Posterior vena cava (tissue), 2 donors: ENCODE data around the gene CTBP2. TPM values are rescaled to one million over a fixed set of nuclear protein-coding genes. Genes with fewer than 3 reads are reported as not detected.
A peak's percentile ranks its signal among the peaks of the same experiment; 100 is the strongest.

Source experiments
- DNase-seq: peaks from one replicate; pipeline ENCODE4 v3.0.0-alpha.2; 2020; ENCODE audit warnings: low spot score
- intact Hi-C, 2 donors: fragments of 100-400 bp; cut with DNase I; formaldehyde crosslinking; loops; one replicate each; pipeline versions ENCODE4 v1.14.1 to v1.14.2; 2022 to 2023
- total RNA-seq, 2 donors: library from RNA; stranded (reverse); fragmentation: NEBNext Ultra II Directional; extraction: Animal tissue kit (Norgen Biotek cat#: 25700); gene quantifications; one replicate each; pipeline ENCODE4 v1.2.1, GENCODE V29; 2021
- donor health status: DM: yes; HTN: yes; CAD: no.
- donor health status: DM: yes; HTN: yes; CAD: no.

The CTBP2 gene
- total RNA-seq, 2 donors from 2014 or later = 44.4 to 47.3 TPM

DNA sequence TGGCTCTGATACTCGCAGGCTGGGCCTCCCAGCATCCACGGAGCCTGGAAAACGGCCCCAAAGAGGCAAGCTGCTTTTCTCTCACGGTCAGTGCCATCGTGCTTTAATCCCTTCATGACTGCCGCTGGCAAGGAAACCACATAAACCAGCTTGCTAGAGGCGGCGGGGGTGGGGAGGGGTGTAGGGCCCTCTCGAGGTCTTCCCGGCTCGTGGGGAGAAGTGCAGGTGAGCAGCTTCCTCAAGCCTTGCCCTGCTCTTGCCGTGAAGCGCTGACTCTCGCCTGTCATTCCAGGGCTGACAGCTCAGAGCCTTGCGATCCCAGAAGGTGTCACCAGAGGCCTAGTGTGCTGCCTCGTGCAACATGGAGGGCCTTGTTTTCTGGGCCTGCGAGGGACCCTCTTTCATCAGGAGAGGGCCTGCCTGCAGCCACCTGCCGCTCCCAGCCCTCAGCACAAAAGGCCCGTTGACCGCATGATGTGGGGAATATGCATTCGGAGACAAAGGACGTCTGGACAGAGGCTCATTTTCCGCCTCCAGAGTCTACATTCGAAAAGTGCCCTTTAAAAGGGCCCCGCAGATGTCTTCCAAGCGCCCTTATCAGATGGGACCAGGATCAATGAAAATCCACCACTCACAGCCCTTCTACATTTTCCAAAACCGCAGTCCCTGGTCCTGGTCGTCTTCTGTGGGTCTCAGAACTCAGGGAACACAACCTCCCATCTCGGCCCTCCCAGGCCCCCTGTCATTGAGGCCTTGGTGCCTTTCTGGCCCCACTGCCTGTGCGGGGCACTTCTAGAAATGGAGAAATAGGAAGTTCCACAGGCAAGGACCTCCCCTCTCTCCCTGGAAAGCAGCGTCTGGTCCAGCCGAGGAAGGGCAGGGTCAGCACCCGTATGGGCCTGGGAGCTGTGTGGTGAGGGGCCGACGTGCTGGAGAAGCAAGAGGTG, 159.7 kb downstream of the CTBP2 start:
- intact Hi-C loops = loop anchor here in 1 of 2 donors (10.0 kb wide), 1 partner anchor 54 kb away; no protein-coding TSS in a partner anchor
- peak; percentile 73 for DNase-seq

DNA sequence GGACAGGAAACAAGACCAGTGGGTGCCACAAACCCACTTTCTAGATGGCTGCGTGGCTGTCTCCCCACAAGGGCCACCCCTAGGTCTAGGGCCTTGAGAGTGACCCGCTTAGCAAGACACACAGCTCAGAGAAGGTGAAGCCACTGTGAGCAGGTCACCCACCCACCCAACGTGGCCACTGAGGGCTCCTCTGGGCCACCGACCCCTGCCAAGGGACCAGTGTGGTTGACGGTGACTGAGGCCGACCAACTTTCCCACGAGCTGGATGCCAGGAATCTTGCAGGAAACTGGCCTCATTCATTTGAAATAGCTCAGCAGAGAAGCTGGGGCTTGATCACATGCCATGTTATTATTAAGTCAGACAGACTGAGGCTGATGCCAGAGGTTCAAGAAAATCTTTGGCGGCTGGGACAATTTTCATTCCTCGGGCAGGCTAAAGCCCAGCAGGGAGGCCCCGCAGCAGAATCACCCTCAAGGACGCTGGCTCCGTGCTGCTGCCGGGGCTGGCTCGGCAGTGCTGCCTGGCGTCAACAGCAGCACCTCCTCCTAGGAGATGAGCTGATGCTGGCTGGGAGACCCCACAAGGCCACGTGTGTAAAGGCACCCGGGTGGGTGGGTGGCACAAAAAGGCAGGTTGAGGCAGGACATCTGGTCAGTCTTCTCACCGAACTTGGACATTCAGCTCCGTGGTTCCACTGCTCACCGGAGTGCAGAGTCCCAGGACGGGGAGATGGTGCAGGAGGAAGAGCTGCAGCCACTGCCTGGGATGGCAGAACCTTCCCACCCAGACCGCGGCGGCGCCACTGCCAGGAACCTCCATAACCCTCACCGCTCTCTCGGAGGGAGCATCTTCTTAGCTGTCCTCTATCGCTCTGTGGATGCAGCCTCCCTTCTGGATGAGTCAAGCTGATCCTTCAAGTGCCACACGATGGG, 160.7 kb downstream of the CTBP2 start:
- intact Hi-C loops = loop anchor here in 1 of 2 donors (10.0 kb wide), 1 partner anchor 55 kb away; no protein-coding TSS in a partner anchor
- peak; percentile 90 for DNase-seq

DNA sequence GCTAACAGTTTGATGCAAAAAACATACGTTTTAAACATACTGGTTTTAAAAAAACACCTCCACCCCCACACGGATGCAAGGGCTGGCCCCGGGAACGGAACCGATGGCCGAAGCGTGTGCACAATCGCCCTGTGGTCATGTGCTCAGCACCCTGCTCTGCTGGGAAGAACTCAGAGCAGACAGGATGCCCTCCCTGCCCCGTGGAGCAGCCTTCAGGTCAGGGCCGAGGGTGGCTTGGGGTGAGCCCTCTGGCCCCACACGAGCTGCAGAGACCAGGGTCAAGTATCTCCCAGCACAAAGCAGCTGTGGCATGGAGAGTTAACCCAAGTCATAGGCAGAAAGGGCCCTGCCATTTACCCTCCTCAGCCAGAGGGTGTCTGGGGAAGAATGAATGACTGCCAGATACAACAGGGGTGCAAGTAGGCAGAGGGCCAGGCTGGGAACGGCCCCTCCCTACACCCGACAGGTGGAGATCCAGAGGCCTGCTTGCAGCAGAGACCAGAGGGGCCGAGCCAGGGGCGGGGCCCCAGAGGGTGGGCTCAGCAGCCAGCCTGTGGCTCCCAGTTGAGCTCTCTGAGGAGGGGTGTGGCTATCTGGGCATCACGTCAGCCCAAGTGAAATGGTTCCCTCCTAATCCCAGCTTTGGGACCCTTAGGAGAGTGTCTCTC, 161.6 kb downstream of the CTBP2 start:
- intact Hi-C loops = no loop called here
- peak; percentile 73 for DNase-seq

DNA sequence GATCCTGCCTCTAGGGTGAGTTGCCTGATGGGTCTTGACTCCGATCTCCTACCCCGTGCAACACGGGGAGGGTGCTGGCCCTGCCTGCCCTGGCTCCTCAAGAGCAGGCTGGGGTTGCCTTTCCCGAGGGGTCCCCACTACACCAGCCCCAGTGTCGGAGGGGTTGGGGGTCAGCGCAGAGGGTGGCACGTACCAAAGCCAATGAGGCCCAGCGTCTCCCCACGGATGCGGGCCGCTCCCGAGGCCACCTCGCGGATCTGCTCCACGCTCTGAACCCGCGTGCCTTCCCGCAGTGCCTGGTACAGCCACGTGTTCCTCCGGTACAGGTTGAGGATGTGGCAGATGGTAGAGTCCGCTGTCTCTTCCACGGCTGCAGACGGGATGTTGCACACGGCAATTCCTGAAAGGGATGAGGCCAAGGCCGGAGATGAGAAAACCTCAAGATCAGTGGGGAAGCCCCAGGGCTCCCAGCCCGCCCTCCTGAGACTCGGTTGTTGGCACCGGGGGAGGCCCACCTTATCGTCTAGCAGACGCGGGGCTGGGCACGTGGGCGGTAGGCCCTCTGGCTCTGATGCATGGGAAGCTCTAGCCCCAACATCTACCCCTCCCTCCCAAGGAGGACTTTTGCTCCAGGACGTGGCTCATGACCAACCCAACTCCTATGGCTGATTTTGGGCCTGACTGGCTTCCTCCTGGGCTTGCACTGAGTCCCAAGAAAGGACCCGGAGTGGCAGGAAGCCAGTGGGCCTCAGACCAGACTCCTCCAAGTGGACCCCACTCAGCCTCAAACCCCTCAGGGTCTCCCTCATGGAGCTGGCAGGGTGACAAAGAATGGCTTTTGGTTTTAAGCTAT, 162.4 kb downstream of the CTBP2 start:
- DNase-seq = peak; percentile 80
- intact Hi-C loops = no loop called here

DNA sequence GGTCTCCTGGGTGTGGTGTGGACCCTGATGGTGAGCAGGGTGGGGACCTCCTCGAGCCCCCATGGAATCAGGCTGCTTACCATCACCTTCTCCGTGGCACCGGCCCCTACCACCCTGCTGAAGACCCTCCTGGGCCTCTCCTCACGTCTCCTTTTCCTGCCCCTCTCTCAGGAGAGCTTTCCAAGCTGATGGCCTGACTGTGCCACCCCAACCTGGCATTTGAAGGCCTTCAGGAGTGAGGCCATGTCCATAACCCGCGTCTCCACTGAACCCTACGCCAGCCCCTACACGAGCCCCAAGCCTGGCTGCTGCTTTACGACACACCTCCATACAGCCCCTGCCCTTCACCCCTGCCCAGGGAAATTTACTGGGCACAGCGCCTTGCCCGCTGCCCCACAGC, 163.1 kb downstream of the CTBP2 start:
- intact Hi-C loops = no loop called here
- no peak for DNase-seq

DNA sequence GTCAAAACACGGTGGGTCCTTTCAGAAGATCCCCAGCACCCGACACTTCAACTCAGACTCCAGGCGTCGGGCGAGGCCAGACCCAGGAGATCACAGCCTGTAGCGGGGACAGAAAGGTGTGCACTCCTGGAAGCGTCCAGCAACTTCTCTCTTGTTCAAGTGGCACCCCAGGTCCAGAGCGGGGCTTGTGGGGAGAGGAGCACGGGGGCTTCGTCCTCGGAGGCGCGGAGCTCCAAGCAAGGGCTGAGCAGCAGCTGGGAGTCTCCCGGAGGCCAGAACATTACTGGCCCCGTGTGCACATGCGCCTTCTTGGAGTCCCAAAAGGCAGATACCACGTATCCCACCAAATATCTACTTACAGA, 163.5 kb downstream of the CTBP2 start:
- intact Hi-C loops = no loop called here

DNA sequence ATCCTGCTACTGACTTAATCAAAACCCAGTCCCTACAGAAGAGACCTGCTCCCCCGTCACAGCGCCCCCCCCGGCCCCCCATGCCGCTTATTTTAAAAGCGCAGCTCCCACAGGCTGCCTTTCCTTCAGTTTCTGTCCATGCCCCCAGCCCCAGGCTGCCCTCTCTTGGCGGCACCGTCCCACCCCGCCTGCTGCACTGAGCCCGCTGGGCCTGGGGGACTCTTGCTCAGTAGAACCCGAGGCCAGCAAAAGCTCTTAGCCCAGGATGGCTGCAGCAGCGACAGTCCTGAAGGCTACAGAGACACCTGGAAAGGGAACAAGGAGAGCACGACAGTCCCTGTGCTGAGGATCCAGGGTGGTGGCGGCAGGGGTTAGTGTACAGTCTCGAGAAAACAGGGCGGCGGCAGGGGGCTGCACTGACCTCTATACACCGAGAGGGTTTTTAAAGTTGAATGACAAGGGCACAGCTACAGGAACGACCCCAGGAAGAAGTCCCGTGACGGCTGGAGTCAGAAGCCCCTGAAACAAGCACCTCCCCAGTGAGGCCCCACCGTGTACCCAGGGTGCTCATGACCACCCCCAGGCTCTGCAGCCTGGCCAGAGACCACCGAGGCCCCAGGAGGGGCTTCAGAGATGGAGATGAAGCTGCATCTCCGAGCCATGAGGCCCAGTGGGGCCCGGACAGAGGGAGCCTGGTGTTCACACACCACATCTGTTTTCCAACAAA, 164.1 kb downstream of the CTBP2 start:
- peak; percentile 62 for DNase-seq
- intact Hi-C loops = no loop called here

More for the DNA sequence above, 163.5 kb downstream of the CTBP2 start:
- DNase-seq = peak; percentile 64

DNA sequence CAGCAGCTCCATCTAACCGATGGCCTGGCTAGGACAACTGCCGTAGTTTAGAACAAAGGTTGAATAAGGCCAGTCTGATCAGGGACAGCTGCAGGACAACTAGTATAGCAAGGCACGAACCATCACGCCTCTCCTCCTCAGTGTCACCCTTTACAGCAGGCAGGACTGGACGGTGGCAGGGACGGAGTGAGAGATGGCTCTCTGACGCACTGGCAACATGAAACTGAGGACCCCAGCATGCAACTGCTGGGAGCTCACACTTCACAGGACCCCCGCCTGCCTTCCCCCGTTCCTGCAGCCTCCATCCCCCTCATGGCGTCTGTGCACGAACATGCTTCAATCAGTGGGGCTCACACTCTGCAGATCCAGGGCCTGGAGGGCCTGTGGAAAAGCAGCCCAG, 164.8 kb downstream of the CTBP2 start:
- DNase-seq = no peak
- intact Hi-C loops = no loop called here

DNA sequence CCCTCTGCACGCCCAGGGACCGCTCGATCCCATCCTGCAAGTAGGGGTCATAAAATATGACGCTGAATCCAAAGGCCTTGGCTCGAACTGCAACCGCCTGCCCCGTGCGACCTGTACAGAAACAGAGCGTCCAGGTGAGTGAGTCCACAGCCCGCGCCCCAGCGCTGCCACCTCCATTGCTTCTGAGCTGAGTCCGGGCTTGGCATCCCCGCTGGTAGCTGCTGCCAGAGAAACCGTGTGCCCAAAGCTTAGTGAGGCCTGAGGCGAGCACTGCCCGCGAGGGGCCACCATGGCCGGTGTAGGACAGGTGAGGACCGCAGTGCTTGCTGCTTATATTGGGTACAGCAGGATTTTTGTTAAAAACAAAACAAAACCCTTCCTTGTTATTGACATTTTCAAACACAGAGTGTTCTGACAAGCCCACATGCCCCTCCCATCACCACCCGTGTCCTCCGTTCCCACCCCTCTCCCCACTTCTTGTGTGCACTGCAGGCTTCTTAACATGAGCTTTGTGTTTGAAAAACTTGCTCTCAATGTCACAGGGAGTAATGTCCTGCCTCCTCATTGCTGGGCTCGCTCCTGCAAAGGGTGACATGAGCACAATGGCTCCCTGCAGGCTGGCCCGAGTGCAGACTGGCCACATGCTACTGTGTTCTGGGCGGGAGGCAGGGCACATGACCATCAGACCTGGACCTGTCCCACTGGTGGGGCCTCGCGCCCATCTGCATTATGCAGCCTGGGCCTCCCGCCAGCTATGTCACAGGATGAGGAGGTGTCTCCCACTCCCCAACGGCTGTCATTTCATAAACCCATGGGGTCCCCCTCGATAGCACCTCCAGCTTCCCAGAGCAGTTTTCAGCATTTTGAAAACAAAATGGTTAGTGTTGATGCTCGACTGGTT, 165.5 kb downstream of the CTBP2 start:
- DNase-seq = peak; percentile 75
- intact Hi-C loops = no loop called here

DNA sequence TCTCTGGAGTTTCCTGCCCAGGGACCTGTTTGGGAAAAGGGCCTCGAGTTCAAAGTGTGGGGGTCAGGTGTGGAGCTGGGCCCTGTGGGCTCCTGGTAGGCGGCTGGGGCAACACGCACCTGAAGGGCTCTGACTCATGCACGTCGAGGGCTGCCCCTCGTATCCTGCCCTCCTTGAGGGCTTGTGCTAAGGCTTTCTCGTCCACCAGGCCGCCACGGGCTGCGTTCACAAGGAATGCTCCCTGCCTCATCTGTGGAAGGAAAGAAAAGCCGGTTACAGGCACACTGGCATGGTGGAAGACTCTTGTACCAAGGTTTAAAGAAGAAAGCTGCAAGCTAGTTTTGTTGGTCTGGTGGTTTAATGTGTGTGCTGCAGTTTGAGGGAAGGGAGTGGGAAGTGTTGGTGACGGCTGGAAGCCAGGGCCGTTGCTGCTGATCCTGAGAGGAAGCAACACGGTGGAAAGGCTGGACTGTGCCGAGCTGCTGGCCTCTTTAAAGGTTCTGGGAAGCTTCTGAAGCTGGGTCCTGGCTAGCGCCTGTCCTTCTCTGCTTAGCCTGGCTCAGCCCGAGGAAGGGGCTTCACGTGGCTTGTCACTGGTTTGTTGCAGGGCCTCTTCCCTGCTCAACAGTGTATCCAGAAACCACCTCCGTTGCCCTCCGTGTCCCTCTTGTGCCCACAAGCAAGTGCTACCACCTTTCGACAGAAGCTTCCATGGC, 166.5 kb downstream of the CTBP2 start:
- DNase-seq = peak; percentile 78
- intact Hi-C loops = no loop called here

DNA sequence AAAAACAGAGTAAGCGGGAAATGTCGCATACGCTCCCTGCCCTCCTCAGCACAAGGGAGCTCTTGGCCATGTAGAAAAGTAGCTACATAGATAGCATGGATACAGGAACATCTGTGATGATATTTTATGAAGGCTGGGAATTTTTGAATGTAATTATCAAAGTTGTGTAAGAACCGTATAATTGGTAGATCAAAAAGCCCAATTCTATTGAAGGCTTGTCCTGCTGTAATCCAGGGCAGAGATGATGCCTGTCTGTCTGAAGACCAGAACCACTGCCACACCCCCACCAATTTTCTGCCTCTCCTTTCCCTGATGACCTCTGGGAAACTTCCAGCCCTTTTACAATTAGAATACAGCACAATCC, 167.0 kb downstream of the CTBP2 start:
- no peak for DNase-seq
- intact Hi-C loops = no loop called here

DNA sequence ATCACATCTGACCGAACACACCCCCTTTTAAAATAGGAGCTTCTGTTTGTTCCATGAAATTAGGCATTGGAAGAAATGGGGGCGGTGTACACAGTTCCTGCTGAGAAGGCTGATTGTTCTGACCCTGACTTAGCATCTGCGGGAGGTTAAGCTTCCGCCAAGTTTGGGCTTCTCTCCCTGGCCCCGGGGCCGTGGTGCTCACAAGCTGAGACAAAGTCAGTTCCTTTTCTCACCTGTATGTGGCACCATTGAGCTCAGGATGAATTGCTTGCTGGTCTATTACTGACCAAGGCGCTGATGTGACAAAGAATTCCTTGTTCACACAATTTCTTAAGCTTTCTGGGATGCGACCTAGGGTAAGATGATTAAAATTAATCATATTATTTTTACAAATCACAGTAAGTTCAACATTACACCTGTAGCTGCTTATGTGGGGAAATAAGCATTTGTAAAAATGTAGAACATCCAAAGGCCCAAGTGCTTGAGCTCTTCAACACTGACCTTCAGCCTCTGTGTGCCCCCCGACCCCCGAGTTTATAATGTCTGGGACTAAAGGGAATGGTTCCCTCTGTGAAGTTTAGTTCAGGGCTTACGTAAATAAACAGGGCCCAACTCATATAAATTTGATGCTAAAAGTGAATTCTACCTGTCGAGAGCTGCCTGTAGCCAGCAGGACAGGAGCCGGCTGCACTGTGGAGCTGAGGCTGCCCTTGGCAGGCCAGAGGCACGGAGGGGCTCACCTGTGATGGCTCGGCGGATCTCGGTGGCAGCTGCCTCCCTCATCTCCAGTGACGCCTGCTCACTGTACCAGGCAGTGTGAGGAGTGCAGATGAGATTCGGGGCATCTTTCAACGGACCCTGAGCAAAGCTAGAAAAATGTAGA, 167.7 kb downstream of the CTBP2 start:
- peak; percentile 89 for DNase-seq
- intact Hi-C loops = no loop called here

DNA sequence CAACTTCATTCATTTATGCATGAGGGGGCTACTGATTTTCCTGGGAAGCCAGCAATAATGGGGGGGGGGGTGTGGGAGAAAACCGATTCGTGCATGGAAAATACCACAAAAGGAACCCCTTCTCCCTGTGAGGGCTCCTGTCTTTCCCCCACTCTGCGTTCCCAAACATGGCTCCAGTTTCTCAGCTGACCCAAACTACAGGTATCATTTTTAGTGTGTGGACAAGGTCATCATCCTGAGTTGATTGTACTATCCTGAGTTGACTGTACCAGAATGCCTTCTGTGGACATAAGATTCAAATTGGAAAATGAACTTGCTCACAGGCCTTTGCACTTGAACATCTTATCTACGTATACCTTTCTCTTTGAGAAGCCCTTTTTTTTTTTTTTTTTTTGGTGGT, 168.5 kb downstream of the CTBP2 start:
- intact Hi-C loops = no loop called here
- no peak for DNase-seq

DNA sequence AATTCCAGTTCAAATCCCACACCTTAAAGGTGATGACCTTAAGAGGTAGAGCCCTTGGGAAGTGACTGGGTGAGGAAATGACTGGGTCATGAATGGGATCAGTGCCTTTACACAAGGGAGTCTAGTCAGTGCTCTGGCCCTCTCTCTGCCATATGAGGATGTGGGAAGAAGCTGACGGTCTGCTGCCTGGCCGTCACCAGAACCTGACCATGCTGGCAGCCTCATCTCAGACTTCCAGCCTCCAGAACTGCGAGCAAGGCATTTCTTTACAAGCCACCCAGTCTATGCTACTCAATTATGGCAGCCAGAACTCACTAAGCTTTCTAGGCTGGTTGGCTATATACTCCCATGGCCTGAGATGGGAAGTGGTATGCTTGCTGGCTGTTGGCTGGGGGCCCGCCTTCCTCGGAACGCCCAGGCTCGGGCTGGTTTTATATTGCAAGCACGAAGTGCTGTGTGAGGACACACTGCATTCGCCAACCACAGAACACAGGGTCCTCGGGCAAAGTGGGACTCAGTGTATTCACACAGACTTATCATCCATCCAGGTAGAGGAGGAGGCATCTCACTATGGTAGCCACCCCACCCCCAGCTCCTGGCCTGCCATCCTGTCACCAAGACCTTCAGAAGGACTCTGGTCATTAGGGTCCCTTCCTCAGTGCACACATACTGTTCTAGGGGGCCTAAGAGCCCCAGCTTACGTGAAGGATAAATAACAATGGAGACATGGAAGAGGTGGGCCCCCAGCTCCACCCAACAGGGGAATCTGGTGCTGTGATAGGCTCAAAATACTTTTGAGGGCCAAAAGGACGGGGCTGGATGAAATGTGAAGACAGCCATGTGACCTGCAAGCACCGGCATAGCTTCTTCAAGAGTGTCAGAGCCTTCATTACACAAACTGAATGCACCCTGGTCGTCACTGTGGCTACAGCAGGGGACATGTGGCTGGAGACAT, 169.4 kb downstream of the CTBP2 start:
- DNase-seq = no peak
- intact Hi-C loops = no loop called here
